ENCODE data around the gene IGIP. TPM values are rescaled to one million over a fixed set of nuclear protein-coding genes. Genes with fewer than 3 reads are reported as not detected.

Gene IGIP
- total RNA-seq = 10.5 and 13.0 TPM in 2 replicates

DNA sequence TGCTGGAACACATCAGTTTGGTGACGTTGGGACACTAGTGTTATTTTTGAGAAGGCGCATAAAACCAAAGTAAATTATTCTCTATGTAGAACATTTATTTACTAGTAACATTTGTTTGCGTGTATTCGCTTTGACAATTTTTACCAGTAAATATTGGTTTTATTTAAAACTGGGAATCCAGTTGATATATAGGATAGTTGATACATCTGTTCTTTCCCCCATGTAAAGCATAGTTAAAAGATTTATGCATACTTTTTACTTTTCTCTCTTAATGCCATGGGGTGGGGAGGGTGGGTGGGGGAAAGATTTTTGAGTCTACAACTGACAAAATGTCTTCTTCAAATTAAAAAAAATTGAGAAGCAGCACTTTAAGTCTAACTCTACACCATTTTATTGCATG is at the start of gene IGIP:
Gene IGIP, plus strand, starts transcription at position 301 of the 400 bp plus-strand sequence. CDS start 2,540 bp downstream, outside the sequence.
- H3K4me2 ChIP-seq (ENCODE audit: insufficient read depth, low read length) = no peak within 1 kb of the TSS
- no peaks in the 10 kb centered on the region for H3K4me1 ChIP-seq (ENCODE audit: insufficient read depth, low read length)
- no peaks in the 10 kb centered on the region for H3K27me3 ChIP-seq (ENCODE audit: insufficient read depth, low read length)
- H3K79me2 ChIP-seq (ENCODE audit: insufficient read depth, low read length) = peaks cover 82% of the 10 kb centered on the region
- no peak within 1 kb of the TSS for H2AFZ ChIP-seq (ENCODE audit: low read length)
- no peaks in the 10 kb centered on the region for H3K9me3 ChIP-seq (ENCODE audit: low read depth, low read length)
- no peak within 1 kb of the TSS for H3K27ac ChIP-seq (ENCODE audit: low read depth, low read length)
- TF ChIP-seq, protein P1, sequence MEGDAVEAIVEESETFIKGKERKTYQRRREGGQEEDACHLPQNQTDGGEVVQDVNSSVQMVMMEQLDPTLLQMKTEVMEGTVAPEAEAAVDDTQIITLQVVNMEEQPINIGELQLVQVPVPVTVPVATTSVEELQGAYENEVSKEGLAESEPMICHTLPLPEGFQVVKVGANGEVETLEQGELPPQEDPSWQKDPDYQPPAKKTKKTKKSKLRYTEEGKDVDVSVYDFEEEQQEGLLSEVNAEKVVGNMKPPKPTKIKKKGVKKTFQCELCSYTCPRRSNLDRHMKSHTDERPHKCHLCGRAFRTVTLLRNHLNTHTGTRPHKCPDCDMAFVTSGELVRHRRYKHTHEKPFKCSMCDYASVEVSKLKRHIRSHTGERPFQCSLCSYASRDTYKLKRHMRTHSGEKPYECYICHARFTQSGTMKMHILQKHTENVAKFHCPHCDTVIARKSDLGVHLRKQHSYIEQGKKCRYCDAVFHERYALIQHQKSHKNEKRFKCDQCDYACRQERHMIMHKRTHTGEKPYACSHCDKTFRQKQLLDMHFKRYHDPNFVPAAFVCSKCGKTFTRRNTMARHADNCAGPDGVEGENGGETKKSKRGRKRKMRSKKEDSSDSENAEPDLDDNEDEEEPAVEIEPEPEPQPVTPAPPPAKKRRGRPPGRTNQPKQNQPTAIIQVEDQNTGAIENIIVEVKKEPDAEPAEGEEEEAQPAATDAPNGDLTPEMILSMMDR (IDR thresholded peaks at IDR 0.05; ENCODE audit: extremely low read depth, low read depth, low read length) = no peak
- DNase-seq (ENCODE audit: insufficient read length, low spot score, missing footprints) = no peak
- H3K36me3 ChIP-seq (ENCODE audit: insufficient read depth, low read length) = no peaks in the 10 kb centered on the region
- H3K4me3 ChIP-seq (ENCODE audit: insufficient read depth, low read length) = no peak within 1 kb of the TSS
- peaks cover 43% of the 10 kb centered on the region for H4K20me1 ChIP-seq (ENCODE audit: insufficient read depth, low read length)

DNA sequence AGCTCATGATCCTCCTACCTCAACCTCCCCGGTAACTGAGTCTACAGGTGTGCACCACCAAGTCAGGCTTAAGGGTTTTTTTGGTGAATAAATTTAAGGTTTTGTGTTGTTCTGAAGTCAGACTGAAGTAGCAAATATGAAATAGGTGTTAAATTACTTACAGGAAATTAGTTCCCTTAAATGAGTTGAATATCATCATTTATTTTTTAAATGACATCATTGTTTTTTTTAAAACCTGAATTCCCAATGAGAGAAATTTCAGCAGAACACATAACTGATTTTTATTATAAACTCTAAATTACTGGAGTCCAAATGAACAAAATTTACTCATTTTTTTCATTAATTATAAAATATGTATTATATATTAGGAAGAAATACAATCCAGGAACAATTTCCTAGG is 49.6 kb upstream of the IGIP start:
- Histone ChIP-seq H3K4me2 (ENCODE audit: insufficient read depth, low read length) (no peak overlapping the region), H3K9me3 (ENCODE audit: low read depth, low read length) (no peaks in the 10 kb centered on the region), H3K79me2 (ENCODE audit: insufficient read depth, low read length) (no peaks in the 10 kb centered on the region), H2AFZ (ENCODE audit: low read length) (no peak overlapping the region), H4K20me1 (ENCODE audit: insufficient read depth, low read length) (no peaks in the 10 kb centered on the region), H3K27me3 (ENCODE audit: insufficient read depth, low read length) (peaks cover 5% of the 10 kb centered on the region), H3K4me3 (ENCODE audit: insufficient read depth, low read length) (no peak overlapping the region), H3K36me3 (ENCODE audit: insufficient read depth, low read length) (no peaks in the 10 kb centered on the region), H3K4me1 (ENCODE audit: insufficient read depth, low read length) (no peaks in the 10 kb centered on the region), H3K27ac (ENCODE audit: low read depth, low read length) (no peak overlapping the region)
- DNase-seq (ENCODE audit: insufficient read length, low spot score, missing footprints) = no peak
- TF ChIP-seq, protein P1 (IDR thresholded peaks at IDR 0.05; ENCODE audit: extremely low read depth, low read depth, low read length) = no peak

DNA sequence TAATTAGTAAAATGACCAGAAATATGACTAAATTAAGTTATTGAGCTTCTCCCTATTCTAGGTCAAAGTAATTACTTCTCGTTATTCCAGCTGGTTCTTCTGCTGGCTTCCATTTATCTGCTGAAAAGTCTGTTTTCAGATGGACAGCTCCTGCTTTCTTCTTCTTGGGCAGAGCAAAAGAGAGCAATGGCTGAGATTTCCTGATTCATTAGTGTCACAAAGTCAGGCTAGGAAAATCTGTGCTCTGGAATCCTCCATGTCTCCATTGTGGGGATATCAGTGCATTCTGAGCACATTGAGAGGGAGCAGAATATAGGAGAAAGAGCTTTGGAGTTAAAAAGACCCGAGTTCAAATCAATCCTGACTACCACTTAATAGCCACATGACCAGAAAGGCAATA is 48.9 kb upstream of the IGIP start:
- H3K4me3 ChIP-seq (ENCODE audit: insufficient read depth, low read length) = no peak overlapping the region
- H2AFZ ChIP-seq (ENCODE audit: low read length) = no peak overlapping the region
- H3K4me2 ChIP-seq (ENCODE audit: insufficient read depth, low read length) = no peak overlapping the region
- TF ChIP-seq, protein P1 (IDR thresholded peaks at IDR 0.05; ENCODE audit: extremely low read depth, low read depth, low read length) = no peak
- H3K36me3 ChIP-seq (ENCODE audit: insufficient read depth, low read length) = no peaks in the 10 kb centered on the region
- DNase-seq (ENCODE audit: insufficient read length, low spot score, missing footprints) = no peak
- H3K9me3 ChIP-seq (ENCODE audit: low read depth, low read length) = no peaks in the 10 kb centered on the region
- no peaks in the 10 kb centered on the region for H3K4me1 ChIP-seq (ENCODE audit: insufficient read depth, low read length)
- H4K20me1 ChIP-seq (ENCODE audit: insufficient read depth, low read length) = no peaks in the 10 kb centered on the region
- H3K79me2 ChIP-seq (ENCODE audit: insufficient read depth, low read length) = no peaks in the 10 kb centered on the region
- H3K27ac ChIP-seq (ENCODE audit: low read depth, low read length) = no peak overlapping the region
- peaks cover 3% of the 10 kb centered on the region for H3K27me3 ChIP-seq (ENCODE audit: insufficient read depth, low read length)

DNA sequence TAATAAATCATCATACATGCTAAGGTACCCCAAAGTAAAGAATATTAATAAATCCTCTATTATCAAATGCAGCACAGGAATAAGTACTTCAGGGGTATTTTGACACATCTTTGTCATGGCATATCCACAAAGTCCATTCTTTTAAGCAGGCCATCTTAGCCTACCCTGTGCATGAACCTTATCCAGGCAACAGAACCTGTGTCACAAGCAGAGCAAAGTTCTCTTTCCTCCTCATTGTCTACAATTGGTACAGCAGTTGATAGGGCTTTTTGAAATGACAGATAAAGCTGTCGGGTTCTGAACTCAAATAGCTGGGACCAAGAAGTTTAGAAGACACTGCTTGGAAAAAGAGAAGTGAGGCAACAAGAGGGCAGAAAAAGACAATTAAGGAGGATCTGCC is 42.6 kb upstream of the IGIP start:
- Histone ChIP-seq H3K36me3 (ENCODE audit: insufficient read depth, low read length) (no peaks in the 10 kb centered on the region), H3K4me2 (ENCODE audit: insufficient read depth, low read length) (no peak overlapping the region), H3K27me3 (ENCODE audit: insufficient read depth, low read length) (peaks cover 33% of the 10 kb centered on the region), H2AFZ (ENCODE audit: low read length) (no peak overlapping the region), H3K27ac (ENCODE audit: low read depth, low read length) (no peak overlapping the region), H3K9me3 (ENCODE audit: low read depth, low read length) (no peaks in the 10 kb centered on the region), H3K79me2 (ENCODE audit: insufficient read depth, low read length) (no peaks in the 10 kb centered on the region), H3K4me3 (ENCODE audit: insufficient read depth, low read length) (no peak overlapping the region), H4K20me1 (ENCODE audit: insufficient read depth, low read length) (no peaks in the 10 kb centered on the region), H3K4me1 (ENCODE audit: insufficient read depth, low read length) (no peaks in the 10 kb centered on the region)
- TF ChIP-seq, protein P1 (IDR thresholded peaks at IDR 0.05; ENCODE audit: extremely low read depth, low read depth, low read length) = no peak
- DNase-seq (ENCODE audit: insufficient read length, low spot score, missing footprints) = no peak

Measured in osteoblast (primary cell).